Germinal center (tissue), 1 donor: ENCODE results near the gene PNCK.
A peak's percentile ranks its signal among the peaks of the same experiment; 100 is the strongest.

ENCODE experiments used
- DNase-seq: peaks from one replicate; pipeline ENCODE4 v3.0.0; 2012; ENCODE audit warnings: mixed read lengths, low spot score

PNCK gene

GRCh38 chrX:153659268-153659667, 14.3 kb downstream of the PNCK start:
- no peak for DNase-seq

GRCh38 chrX:153657161-153657560, 16.5 kb downstream of the PNCK start:
- DNase-seq = no peak

GRCh38 chrX:153653556-153653955, 20.1 kb downstream of the PNCK start:
- no peak for DNase-seq

- DNase-seq = no peak
Measured at GRCh38 chrX:153651540-153652079, 22.0 kb downstream of the PNCK start.

- DNase-seq = no peak
Measured at GRCh38 chrX:153650959-153651358, 22.7 kb downstream of the PNCK start.

GRCh38 chrX:153649915-153650782, 23.5 kb downstream of the PNCK start:
- DNase-seq = no peak

GRCh38 chrX:153649178-153649914, 24.3 kb downstream of the PNCK start:
- DNase-seq = peak; percentile 68

GRCh38 chrX:153648358-153649177, 25.0 kb downstream of the PNCK start:
- no peak for DNase-seq

GRCh38 chrX:153647461-153648357, 25.9 kb downstream of the PNCK start:
- no peak for DNase-seq

GRCh38 chrX:153646620-153647373, 26.8 kb downstream of the PNCK start, which contains the start of gene DUSP9:
Gene DUSP9, plus strand, starts transcription at chrX:153647203. Its CDS starts 751 bp downstream, at chrX:153647954.
- no peak for DNase-seq

GRCh38 chrX:153645921-153646488, 27.6 kb downstream of the PNCK start:
- no peak for DNase-seq

- no peak for DNase-seq
Measured at GRCh38 chrX:153645151-153645550, 28.5 kb downstream of the PNCK start.

GRCh38 chrX:153644356-153645125, 29.1 kb downstream of the PNCK start:
- DNase-seq = no peak

- peak; percentile 45 for DNase-seq
Measured at GRCh38 chrX:153643431-153644351, 29.9 kb downstream of the PNCK start.

- DNase-seq = no peak
Measured at GRCh38 chrX:153642655-153643430, 30.8 kb downstream of the PNCK start.

- no peak for DNase-seq
Measured at GRCh38 chrX:153642051-153642654, 31.5 kb downstream of the PNCK start.

- DNase-seq = no peak
Measured at GRCh38 chrX:153641627-153642026, 32.0 kb downstream of the PNCK start.
